Activated CD4-positive, alpha-beta T cell treated with anti-CD3 and anti-CD28 coated beads, Interleukin-2, amount 50 U/mL, for 4 hours (primary cell): ENCODE data around the gene SELPLG.
"Not testable (repeated sequence)": the region's sequence is repeated elsewhere in the genome, so short reads cannot be mapped to it uniquely, and the experiment has no call there.

Source experiments
- DNase-seq, 2 experiments: peaks; one replicate each; pipeline ENCODE4 v3.0.0-alpha.2; 2020

Gene SELPLG

GRCh38 chr12:108633534-108634248, at the start of gene SELPLG:
Gene SELPLG (minus strand): TSS chr12:108633894. CDS start chr12:108624307, 9,587 bp downstream.
- peak; percentile 77 for DNase-seq

GRCh38 chr12:108681317-108681716, 47.6 kb upstream of the SELPLG start:
- no peak for DNase-seq

- DNase-seq, result no peak
These were observed 45.5 kb upstream of the SELPLG start for GRCh38 chr12:108679106-108679681.

GRCh38 chr12:108678104-108678730, 44.5 kb upstream of the SELPLG start:
- no peak for DNase-seq

- DNase-seq, result no peak
These were observed 43.7 kb upstream of the SELPLG start for GRCh38 chr12:108677381-108677780.

GRCh38 chr12:108676707-108677106, 43.0 kb upstream of the SELPLG start:
- DNase-seq, result no peak

- DNase-seq, result no peak
These were observed 42.1 kb upstream of the SELPLG start for GRCh38 chr12:108675792-108676191.

GRCh38 chr12:108672054-108672453, 38.4 kb upstream of the SELPLG start:
- no peak for DNase-seq

- DNase-seq, result no peak
These were observed 37.4 kb upstream of the SELPLG start for GRCh38 chr12:108671110-108671509.

GRCh38 chr12:108670066-108670631, 36.5 kb upstream of the SELPLG start:
- no peak for DNase-seq

- no peak for DNase-seq
These were observed 34.8 kb upstream of the SELPLG start for GRCh38 chr12:108668542-108668941.

GRCh38 chr12:108668063-108668462, 34.4 kb upstream of the SELPLG start:
- no peak for DNase-seq

- no peak for DNase-seq
These were observed 33.7 kb upstream of the SELPLG start for GRCh38 chr12:108667349-108667748.

GRCh38 chr12:108666401-108666881, 32.7 kb upstream of the SELPLG start:
- no peak for DNase-seq

GRCh38 chr12:108665608-108666202, 32.0 kb upstream of the SELPLG start:
- no peak for DNase-seq

- DNase-seq, result peak; percentile 82 to 86
These were observed 30.9 kb upstream of the SELPLG start for GRCh38 chr12:108664338-108665258.

GRCh38 chr12:108663324-108664015, 29.8 kb upstream of the SELPLG start:
- no peak for DNase-seq

- not testable (repeated sequence) for DNase-seq
These were observed 24.4 kb upstream of the SELPLG start for GRCh38 chr12:108658115-108658514.

GRCh38 chr12:108657130-108657745, 23.5 kb upstream of the SELPLG start:
- DNase-seq, result no peak

GRCh38 chr12:108656247-108656646, 22.6 kb upstream of the SELPLG start:
- not testable (repeated sequence) for DNase-seq

- DNase-seq, result not testable (repeated sequence)
These were observed 22.1 kb upstream of the SELPLG start for GRCh38 chr12:108655812-108656175.
